CD4-positive, alpha-beta T cell treated with Interleukin-4 for 1 hour (primary cell): ENCODE results near the gene GNB1L.
A peak's percentile ranks its signal among the peaks of the same experiment; 100 is the strongest.

ENCODE experiments used
- DNase-seq, 2 donors: peaks; one replicate each; pipeline ENCODE4 v3.0.0-alpha.2; 2020 to 2022

Gene GNB1L, protein sequence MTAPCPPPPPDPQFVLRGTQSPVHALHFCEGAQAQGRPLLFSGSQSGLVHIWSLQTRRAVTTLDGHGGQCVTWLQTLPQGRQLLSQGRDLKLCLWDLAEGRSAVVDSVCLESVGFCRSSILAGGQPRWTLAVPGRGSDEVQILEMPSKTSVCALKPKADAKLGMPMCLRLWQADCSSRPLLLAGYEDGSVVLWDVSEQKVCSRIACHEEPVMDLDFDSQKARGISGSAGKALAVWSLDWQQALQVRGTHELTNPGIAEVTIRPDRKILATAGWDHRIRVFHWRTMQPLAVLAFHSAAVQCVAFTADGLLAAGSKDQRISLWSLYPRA

GRCh38 chr22:19854778-19855503 lies at the start of gene GNB1L, which contains the start of gene RTL10:
GNB1L (minus strand) TSS chr22:19854874; CDS start chr22:19821355, 33,519 bp downstream.
RTL10 (minus strand) TSS chr22:19854874; CDS start chr22:19852261, 2,613 bp downstream.
- DNase-seq = peak; percentile 95

- no peak for DNase-seq
Observed at GRCh38 chr22:19904174-19904856, 49.6 kb upstream of the GNB1L start.

DNA sequence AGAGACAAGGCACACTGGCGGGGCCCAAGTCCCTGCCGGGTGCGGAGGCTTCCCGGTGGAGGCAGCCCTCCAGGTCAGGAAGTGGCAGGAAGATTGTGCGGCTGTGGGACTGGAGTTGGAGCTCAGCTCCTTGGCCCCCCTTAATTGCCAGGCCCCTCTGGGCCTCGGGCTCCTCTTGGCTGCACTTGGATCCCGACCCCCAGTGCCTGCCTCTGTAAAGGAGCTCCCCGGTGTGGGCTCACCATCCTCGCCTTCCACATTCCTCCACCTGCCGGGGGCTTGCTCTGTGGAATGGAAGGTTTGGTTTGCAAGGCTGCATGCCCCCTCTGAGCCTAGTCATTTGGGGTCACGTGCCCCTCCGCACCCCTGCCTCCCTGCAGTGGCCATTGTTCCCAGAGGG lies 48.8 kb upstream of the GNB1L start:
- no peak for DNase-seq

GRCh38 chr22:19903031-19903430 lies 48.4 kb upstream of the GNB1L start:
- DNase-seq = no peak

- DNase-seq = no peak
Observed at GRCh38 chr22:19902245-19902715, 47.6 kb upstream of the GNB1L start.

GRCh38 chr22:19901577-19902244 lies 47.0 kb upstream of the GNB1L start:
- DNase-seq = no peak

GRCh38 chr22:19900707-19901436 lies 46.2 kb upstream of the GNB1L start:
- DNase-seq = no peak

GRCh38 chr22:19898831-19899567 lies 44.3 kb upstream of the GNB1L start:
- no peak for DNase-seq

GRCh38 chr22:19898145-19898544 lies 43.5 kb upstream of the GNB1L start:
- DNase-seq = no peak

- DNase-seq = no peak
Observed at GRCh38 chr22:19897726-19898125, 43.1 kb upstream of the GNB1L start.

DNA sequence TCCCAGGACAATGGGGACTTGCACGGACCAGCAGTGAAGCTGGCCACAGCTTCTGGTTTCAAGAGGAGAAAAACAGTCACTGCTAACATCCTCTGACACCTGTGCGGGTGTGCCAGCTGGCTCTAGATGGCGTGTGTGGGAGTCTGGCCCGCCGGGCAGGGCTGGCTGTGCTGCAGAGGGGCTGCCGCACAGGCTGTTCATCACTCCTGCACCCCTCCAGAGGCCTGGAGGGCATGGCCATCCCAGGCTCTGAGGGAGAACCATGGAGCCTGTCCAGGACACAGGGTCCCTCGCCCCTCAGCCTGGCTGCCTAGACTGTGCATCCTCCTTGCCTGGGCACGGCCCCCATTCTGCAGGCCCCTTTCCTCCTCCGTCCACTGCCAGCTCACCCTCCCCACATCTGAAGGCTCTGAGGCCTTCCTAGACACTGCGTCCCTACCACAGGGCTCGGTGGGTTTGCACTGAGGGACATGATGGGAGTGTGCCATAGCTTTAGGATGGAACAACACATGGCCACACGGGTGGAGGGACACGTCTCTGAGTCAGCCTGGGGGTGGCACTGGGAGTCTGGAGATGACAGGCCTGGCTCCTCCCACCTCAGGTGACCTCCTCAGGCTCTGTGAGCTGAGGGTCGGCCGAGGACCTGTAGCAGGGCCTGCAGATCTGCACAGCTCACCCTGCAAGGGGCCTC lies 42.1 kb upstream of the GNB1L start:
- no peak for DNase-seq

GRCh38 chr22:19895160-19895849 lies 40.6 kb upstream of the GNB1L start:
- DNase-seq = no peak

GRCh38 chr22:19893363-19893762 lies 38.7 kb upstream of the GNB1L start:
- DNase-seq = no peak

DNA sequence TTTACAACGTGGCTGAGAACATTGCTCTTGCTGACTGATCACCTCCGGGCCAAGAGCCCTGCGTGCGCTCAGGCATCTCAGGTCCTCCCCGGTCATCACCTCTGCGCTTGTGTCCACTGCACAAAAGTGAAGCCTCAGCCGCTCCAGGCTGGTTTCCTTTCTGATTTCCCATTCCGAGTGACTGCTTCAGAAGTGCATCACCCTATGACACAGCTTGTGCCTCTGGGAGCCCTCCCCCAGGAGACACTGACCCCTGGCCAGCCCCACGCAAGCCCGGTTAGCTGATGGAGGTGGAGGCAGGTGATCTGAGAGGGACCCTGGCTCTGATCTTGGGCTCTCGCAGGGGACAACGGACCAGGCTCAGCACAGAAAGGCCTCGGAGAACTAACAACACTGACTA lies 38.3 kb upstream of the GNB1L start:
- no peak for DNase-seq

- peak; percentile 21 to 36 for DNase-seq
Observed at GRCh38 chr22:19892257-19892879, 37.7 kb upstream of the GNB1L start.

- DNase-seq = peak; percentile 80 to 82
Observed at GRCh38 chr22:19891317-19892256, 36.9 kb upstream of the GNB1L start.

DNA sequence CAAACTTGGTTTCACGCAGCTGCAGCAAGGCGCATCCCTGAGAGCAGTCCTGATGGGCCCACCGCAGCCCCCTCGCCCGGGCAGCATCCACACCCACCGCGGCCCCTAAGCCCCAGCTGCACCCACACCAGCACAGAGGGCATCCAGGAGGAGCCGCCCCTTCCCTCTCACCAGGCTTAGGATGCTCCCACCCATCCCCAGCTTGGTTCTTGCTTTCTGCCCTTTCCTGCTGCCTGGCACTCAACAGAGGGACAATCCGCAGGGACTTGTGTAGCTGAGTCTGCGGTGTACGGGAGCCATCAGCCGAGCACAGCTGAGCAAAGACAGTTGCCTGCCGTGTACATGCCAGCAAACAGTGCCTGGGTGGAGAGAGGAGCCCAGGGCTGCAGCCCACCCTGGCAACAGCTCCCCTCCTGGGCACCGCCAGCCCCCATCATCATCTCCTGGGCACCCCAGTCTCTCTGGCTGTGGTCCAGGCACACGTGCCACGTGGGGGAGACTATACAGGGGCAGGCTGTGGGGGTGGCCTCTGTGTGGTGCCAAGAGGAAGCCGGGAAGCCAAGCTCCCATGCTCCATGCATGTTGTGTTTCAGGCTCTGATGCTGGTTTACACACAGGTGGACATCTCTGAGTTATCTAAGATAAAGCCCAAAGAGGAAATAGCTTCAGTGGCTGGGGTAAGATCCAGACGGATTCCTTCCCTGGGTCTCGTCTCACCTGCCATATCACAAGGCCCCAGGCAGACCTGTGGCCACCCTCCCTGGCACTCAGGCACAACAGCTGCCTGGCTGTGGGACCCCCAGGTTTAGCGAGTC lies 36.0 kb upstream of the GNB1L start:
- no peak for DNase-seq

DNA sequence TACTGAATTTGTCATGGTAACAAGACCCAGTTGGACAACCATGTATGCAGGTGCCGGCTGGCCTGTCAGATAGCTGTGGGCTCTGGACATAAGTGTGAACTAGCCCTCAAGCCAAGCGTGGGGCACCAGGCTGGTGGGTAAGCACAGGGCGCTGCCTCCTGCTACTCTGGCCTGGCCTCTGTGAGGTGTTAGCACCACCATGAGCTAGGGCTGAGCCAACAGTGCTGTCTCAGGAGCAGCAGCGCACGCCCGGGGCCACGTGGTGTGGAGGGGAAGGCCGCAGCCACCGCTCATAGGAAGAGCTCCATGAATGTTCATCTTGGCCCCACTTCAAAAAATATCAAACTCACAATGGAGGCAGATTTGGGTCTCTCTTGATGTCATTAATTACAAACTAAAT lies 35.3 kb upstream of the GNB1L start:
- no peak for DNase-seq
